Lower leg skin (tissue), 3 donors: Measurements from ENCODE around the gene CLEC18C.
"Not testable (repeated sequence)": the region's sequence is repeated elsewhere in the genome, so short reads cannot be mapped to it uniquely, and the experiment has no call there.

Experiments
- CTCF ChIP-seq, 3 donors: fragments of 450-650 bp; IDR thresholded peaks; one replicate each; pipeline ENCODE4 v1.5.1; 2016; ENCODE audit warnings: antibody characterized with exemption in 3 of 3, mild to moderate bottlenecking in 3 of 3, moderate library complexity in 2 of 3
- POLR2A ChIP-seq, 2 donors: fragments of 450-650 bp; IDR thresholded peaks; one replicate each; pipeline ENCODE4 v1.6.1; 2016 to 2017; ENCODE audit warnings: antibody characterized with exemption in 2 of 2, mild to moderate bottlenecking in 1 of 2, moderate library complexity in 1 of 2

- TF ChIP-seq CTCF, POLR2A (IDR thresholded peaks at IDR 0.05): not testable (repeated sequence)
These were observed 30.4 kb downstream of the CLEC18C start for GRCh38 chr16:70204010-70204409.
